Thoracic aorta (tissue), 2 donors: ENCODE results near the gene PLXDC2. TPM values are rescaled to one million over a fixed set of nuclear protein-coding genes. Genes with fewer than 3 reads are reported as not detected.

Experiments
- ATAC-seq: fragments of 150-250 bp; one replicate; pipeline ENCODE4 v1.8.0; 2017; ENCODE audit warnings: low read depth; ENCODE audit not compliant: insufficient number of reproducible peaks, low FRiP score
- DNase-seq: peaks from one replicate; pipeline ENCODE4 v3.0.0-alpha.2; 2020; ENCODE audit warnings: low spot score
- H3K27ac ChIP-seq, 2 donors: fragments of 200-600 bp; sonication (generic); 1 replicate in 1 of 2; 2 replicates in 1 of 2; pipeline ENCODE4 v1.5.1; 2016; ENCODE audit warnings: mild to moderate bottlenecking in 2 of 2, moderate library complexity in 2 of 2
- H3K27me3 ChIP-seq: fragments of 200-600 bp; sonication (generic); replicated peaks from 2 replicates; pipeline ENCODE4 v1.6.0; 2016; ENCODE audit warnings: mild to moderate bottlenecking; ENCODE audit not compliant: insufficient read depth
- H3K36me3 ChIP-seq: fragments of 200-600 bp; sonication (generic); one replicate; pipeline ENCODE4 v1.5.1; 2016
- H3K4me1 ChIP-seq, 2 donors: fragments of 200-600 bp; sonication (generic); 1 replicate in 1 of 2; 2 replicates in 1 of 2; pipeline versions ENCODE4 v1.5.1 to v1.6.0; 2016; ENCODE audit warnings: low read depth in 2 of 2, mild to moderate bottlenecking in 1 of 2; ENCODE audit not compliant: control insufficient read depth in 1 of 2
- H3K4me3 ChIP-seq: fragments of 200-600 bp; sonication (generic); 2 replicates; pipeline ENCODE4 v1.5.1; 2016; ENCODE audit warnings: mild to moderate bottlenecking
- H3K9me3 ChIP-seq: fragments of 200-600 bp; sonication (generic); 2 replicates; pipeline ENCODE4 v1.5.1; 2016
- CTCF ChIP-seq: fragments of 200-600 bp; sonication (generic); IDR thresholded peaks from one replicate; pipeline ENCODE4 v1.5.1; 2019; ENCODE audit warnings: antibody characterized with exemption
- total RNA-seq, 2 donors: library from RNA; depleted of rRNA; stranded (reverse); fragments of >200 nt; gene quantifications; one replicate each; pipeline versions ENCODE4 v1.1.0 to v1.2.3, GENCODE V29; 2016

PLXDC2 gene
- total RNA-seq, 2 donors from 2014 or later = 105 to 155 TPM

GRCh38 chr10:20299034-20299736 lies 483.0 kb downstream of the PLXDC2 start:
- peaks cover 3% of the 10 kb centered on the region for H3K9me3 ChIP-seq
- TF ChIP-seq CTCF = no peak
- no peak overlapping the region for H3K4me3 ChIP-seq
- H3K4me1 ChIP-seq = no peaks in the 10 kb centered on the region
- no peak for ATAC-seq
- H3K27me3 ChIP-seq = no peaks in the 10 kb centered on the region
- no peak for DNase-seq
- H3K27ac ChIP-seq = no peak overlapping the region
- no peaks in the 10 kb centered on the region for H3K36me3 ChIP-seq

GRCh38 chr10:20300735-20301134 lies 484.5 kb downstream of the PLXDC2 start:
- no peak for DNase-seq
- ATAC-seq = no peak
- no peak overlapping the region for H3K27ac ChIP-seq
- H3K4me3 ChIP-seq = no peak overlapping the region
- H3K36me3 ChIP-seq = no peaks in the 10 kb centered on the region
- H3K4me1 ChIP-seq = no peaks in the 10 kb centered on the region
- no peaks in the 10 kb centered on the region for H3K27me3 ChIP-seq
- no peak for TF ChIP-seq CTCF
- peaks cover 3% of the 10 kb centered on the region for H3K9me3 ChIP-seq

GRCh38 chr10:20302033-20302432 lies 485.8 kb downstream of the PLXDC2 start:
- H3K4me1 ChIP-seq = no peaks in the 10 kb centered on the region
- no peaks in the 10 kb centered on the region for H3K36me3 ChIP-seq
- H3K27ac ChIP-seq = no peak overlapping the region
- H3K4me3 ChIP-seq = no peak overlapping the region
- DNase-seq (no peak), ATAC-seq (no peak)
- no peaks in the 10 kb centered on the region for H3K27me3 ChIP-seq
- TF ChIP-seq CTCF = no peak
- H3K9me3 ChIP-seq = no peaks in the 10 kb centered on the region

GRCh38 chr10:20303453-20304152 lies 487.4 kb downstream of the PLXDC2 start:
- H3K36me3 ChIP-seq = no peaks in the 10 kb centered on the region
- no peak overlapping the region for H3K4me3 ChIP-seq
- no peaks in the 10 kb centered on the region for H3K4me1 ChIP-seq
- DNase-seq (no peak), ATAC-seq (no peak)
- H3K27ac ChIP-seq = no peak overlapping the region
- no peaks in the 10 kb centered on the region for H3K27me3 ChIP-seq
- no peaks in the 10 kb centered on the region for H3K9me3 ChIP-seq
- TF ChIP-seq CTCF = no peak

GRCh38 chr10:20313665-20314064 lies 497.4 kb downstream of the PLXDC2 start:
- Histone ChIP-seq H3K36me3 (no peaks in the 10 kb centered on the region), H3K27ac (no peak overlapping the region), H3K27me3 (no peaks in the 10 kb centered on the region), H3K4me3 (no peak overlapping the region), H3K9me3 (no peaks in the 10 kb centered on the region), H3K4me1 (peaks cover 0 to 7% of the 10 kb centered on the region in 2 donors)
- no peak for ATAC-seq
- no peak for TF ChIP-seq CTCF
- no peak for DNase-seq
